GM10266 (cell line): ENCODE data around the gene CARS1.
A peak's percentile ranks its signal among the peaks of the same experiment; 100 is the strongest.

Source experiments
- DNase-seq: peaks from one replicate; pipeline ENCODE4 v3.0.0; 2012; ENCODE audit errors: extremely low spot score
- TF ChIP-seq, protein P1 (sequence below): IDR thresholded peaks from 2 replicates; pipeline ENCODE4 v1.5.1; 2012; ENCODE audit warnings: mild to moderate bottlenecking, low read depth; ENCODE audit not compliant: control insufficient read depth, insufficient read depth; ENCODE audit errors: missing control alignments

Gene CARS1

DNA sequence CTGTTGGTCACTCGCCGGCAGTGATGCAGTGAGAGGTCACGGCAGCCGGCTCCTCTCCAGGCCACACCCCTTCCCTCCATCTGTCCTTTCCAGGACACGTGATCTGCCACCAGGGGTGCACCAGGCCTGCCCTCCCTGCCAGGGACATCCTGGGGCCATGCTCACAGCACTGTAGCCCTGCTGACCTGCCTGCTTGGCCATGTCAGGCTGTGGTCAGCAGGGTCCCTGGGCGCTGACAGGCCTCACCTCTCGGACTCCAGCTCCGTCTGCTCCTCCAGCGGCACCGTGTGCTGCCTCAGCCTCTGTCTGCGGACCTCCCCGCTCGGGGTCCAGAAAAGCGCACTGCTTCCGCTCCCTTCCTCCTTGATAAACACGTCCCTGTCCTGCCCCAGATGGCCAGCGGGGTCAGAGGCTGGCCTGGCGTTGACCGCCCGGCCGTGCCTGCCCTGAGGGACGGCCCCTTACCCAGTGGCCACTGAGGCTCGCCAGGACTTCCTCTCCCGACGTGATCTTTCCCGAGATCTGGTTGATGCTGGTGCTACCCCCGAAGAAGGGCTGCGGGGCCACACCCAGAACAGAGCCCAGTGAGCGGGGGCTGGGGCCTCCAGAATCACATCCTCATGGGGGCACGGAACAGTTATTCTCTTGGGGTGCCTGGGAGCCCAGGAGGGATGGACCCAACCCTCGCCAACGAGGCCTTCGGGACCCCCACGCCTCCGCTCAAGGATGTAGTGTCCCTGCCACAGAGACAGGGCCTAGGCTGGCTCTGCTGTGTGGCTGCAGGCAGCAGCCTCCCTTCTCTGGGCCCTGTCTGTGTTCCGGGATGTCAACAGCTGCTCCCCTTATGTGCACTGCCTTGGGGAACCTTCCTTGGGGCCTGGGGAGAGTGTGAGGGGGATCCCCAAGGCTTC lies 36.3 kb upstream of the CARS1 start:
- DNase-seq = no peak
- TF ChIP-seq, protein P1, sequence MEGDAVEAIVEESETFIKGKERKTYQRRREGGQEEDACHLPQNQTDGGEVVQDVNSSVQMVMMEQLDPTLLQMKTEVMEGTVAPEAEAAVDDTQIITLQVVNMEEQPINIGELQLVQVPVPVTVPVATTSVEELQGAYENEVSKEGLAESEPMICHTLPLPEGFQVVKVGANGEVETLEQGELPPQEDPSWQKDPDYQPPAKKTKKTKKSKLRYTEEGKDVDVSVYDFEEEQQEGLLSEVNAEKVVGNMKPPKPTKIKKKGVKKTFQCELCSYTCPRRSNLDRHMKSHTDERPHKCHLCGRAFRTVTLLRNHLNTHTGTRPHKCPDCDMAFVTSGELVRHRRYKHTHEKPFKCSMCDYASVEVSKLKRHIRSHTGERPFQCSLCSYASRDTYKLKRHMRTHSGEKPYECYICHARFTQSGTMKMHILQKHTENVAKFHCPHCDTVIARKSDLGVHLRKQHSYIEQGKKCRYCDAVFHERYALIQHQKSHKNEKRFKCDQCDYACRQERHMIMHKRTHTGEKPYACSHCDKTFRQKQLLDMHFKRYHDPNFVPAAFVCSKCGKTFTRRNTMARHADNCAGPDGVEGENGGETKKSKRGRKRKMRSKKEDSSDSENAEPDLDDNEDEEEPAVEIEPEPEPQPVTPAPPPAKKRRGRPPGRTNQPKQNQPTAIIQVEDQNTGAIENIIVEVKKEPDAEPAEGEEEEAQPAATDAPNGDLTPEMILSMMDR = no peak

DNA sequence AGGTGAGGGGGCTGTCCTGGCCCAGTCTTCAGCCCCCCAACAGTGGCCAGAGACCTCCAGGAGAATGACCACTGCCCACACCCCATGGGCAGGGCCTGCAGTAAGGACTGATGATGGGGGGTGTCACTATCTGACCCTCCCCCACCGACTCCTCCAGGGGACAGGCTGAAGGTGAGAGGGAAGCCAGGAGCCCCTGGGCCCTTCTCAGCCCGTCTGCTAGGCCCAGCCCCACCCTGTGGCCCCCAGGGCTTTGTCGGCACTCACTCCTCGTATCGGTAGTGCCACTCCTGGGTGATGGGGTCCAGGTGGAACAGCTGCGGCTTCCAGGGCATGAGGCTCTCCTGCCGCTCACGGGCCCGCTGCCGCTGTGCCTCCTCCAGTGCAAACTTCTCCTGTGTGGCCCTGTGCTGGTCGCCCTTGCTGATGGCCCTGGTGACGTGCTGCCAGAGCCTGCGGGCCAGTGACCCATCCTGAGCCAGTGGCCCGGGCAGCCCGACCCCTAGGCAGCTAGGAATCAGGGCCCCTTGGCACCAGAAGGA lies 35.4 kb upstream of the CARS1 start:
- DNase-seq = peak; percentile 15
- TF ChIP-seq, protein P1 = no peak

DNA sequence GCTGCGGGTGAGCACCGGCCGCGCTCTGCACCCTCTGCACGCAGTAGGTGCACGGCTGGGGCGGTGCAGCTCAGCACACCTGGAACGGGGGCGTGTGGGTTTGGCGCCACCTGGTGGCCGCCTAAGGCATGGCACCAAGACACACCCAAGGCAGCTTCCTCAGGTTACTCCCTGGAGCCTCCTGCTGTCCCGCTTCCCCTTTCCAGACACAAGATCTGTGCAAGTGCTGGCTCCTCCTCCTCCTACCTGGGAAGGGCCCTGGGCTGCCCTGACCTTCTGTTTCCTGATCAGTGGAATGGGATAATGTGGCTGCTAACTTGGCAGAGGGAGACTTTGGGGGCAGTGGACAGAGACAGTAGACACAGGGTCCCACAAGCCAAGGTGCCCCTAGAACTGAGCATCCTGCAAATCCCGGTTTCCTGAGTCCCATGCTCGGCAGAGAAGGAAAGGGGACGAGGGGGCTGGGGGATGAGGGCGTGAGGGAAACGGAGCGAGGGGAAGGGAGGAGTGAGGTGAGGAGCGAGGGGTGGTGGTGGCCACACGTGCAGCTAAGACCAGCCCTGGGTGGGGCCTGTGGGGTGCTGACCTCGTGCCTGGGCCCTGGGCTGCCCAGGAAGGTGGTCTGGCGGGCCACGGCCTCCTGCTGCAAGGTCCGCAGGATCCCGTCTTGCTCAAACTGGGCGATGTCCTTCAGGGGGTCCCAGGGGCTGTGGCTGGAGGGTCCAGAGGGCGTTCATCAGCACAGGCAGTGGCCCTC lies 34.8 kb upstream of the CARS1 start:
- peak; percentile 92 for DNase-seq
- TF ChIP-seq, protein P1 = peak; percentile 99

DNA sequence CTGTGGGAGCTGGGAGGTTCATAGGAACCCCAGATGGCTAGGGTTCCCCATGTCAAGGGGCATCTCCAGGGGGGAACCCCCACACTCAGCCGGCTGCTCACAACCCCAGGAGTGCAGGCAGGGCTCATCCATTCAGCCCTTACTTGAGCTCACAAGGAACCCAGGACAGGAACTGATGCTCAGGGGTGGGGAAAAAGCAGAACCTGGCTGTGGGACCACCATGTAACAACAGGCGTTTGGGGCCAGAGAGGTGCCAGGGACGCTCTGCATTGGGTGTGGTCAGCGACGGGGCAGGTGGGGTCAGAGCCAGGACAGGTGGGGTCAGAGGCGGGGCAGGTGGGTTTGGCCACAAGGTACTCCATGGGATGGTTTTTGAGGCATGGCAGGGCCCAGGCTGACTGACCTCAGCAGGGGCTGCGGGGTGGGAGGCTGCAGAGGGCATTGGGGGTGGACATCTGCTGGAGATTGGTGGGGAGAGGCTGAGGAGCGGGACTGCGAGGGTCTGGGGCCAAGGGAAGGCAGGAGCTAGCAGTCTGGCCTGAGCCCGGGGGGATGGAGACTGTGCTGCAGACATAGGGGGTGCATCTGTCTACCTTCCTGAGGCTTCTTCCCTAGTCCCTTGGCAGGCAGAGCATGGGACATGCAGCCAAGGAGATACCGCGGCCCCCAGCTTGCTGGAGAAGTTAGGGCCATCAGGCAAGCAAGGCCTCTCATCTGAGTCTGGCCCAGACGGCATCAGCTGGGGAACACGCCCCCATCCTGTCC lies 34.0 kb upstream of the CARS1 start:
- DNase-seq = no peak
- TF ChIP-seq, protein P1 = no peak

DNA sequence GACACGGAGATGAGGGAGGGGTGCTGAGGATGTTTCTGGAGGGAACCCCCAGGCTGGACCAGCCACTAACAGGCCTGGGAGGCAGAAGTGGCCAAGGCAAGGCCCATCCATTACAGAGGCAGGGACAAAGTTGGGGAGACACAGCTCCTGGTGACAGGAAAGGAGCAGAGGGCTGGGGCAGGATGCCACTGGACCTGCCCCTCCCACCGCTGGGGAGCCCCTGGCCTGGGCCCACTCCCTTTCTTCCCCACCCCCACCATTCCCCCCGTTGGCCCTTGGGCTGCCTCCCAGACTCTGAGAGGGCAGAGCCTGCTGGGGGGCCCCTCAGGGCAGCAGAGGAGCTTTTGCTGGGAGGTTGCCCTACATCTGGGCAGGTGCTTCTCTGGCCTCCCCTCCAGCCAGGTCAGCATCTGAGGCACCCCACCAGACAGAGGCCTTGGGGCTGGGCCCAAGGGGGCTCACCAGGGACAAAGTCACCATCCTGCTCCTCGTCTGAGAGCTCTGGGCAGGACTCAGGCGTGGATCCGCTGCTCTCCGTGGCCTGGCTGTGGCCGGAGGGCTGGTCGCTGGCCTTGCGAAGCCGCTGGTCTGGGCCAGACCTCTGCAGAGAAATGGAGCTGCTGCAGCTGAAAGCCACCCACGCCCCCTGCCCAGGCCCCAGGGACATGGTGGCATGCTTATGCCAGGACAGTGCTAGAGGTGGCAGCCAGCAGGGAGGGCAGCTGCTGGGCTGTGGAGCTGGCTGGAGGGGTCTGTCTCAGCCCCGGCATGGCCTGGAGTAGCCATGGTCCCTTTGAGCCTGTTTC lies 33.1 kb upstream of the CARS1 start:
- no peak for DNase-seq
- TF ChIP-seq, protein P1 = no peak
